IMR-90 (cell line): ENCODE results near the gene FBXW8. TPM values are rescaled to one million over a fixed set of nuclear protein-coding genes. Genes with fewer than 3 reads are reported as not detected.

Source experiments
- ATAC-seq: fragments of 200-7000 bp; cut with Tn5 transposase; 2 replicates; pipeline ENCODE4 v1.9.1; 2020; ENCODE audit warnings: low read depth, mild to moderate bottlenecking, moderate library complexity
- BruUV-seq: library from RNA; stranded (reverse); fragments of 400-500 nt; replicated peaks from 2 replicates; lab custom pipeline; 2021; lab: Mats Ljungman, UMichigan
- CTCF ChIA-PET: fragments of 300-600 bp; formaldehyde crosslinking; extraction: SDS; loops from one replicate; lab custom pipeline; 2021; ENCODE audit warnings: antibody characterized with exemption; lab: Yijun Ruan, JAX
- POLR2A ChIA-PET: fragments of 300-600 bp; sonication (Branson Sonifier 250); formaldehyde crosslinking; loops from one replicate; lab custom pipeline; 2022; ENCODE audit warnings: antibody characterized with exemption; ENCODE audit not compliant: unreplicated experiment; lab: Charles Lee
- DNase-seq: peaks from one replicate; pipeline ENCODE4 v3.0.0; 2013
- H2AFZ ChIP-seq: replicated peaks from 2 replicates; pipeline ENCODE3; 2013; ENCODE audit warnings: low read length, mild to moderate bottlenecking; ENCODE audit not compliant: poor library complexity
- H2AK5ac ChIP-seq: 2 replicates; pipeline ENCODE4 v1.6.1; 2013; ENCODE audit warnings: low read depth, low read length, inconsistent platforms
- H2AK9ac ChIP-seq: replicated peaks from 2 replicates; pipeline ENCODE3; 2013; ENCODE audit warnings: mild to moderate bottlenecking, low read depth, low read length, moderate library complexity; ENCODE audit not compliant: poor library complexity
- H2BK120ac ChIP-seq: 2 replicates; pipeline ENCODE4 v1.6.1; 2013; ENCODE audit warnings: low read depth, low read length, inconsistent platforms
- H2BK15ac ChIP-seq: 3 replicates; pipeline ENCODE4 v1.6.1; 2013; ENCODE audit warnings: low read depth, low read length, inconsistent platforms
- H2BK20ac ChIP-seq: 2 replicates; pipeline ENCODE4 v1.6.1; 2013; ENCODE audit warnings: low read depth, mild to moderate bottlenecking, inconsistent platforms, low read length, moderate library complexity
- H2BK5ac ChIP-seq: 2 replicates; pipeline ENCODE4 v1.6.1; 2013; ENCODE audit warnings: mild to moderate bottlenecking, low read depth, low read length, inconsistent platforms; ENCODE audit not compliant: poor library complexity, severe bottlenecking
- H3K14ac ChIP-seq: replicated peaks from 2 replicates; pipeline ENCODE4 v1.6.1; 2013; ENCODE audit warnings: low read depth, low read length, inconsistent platforms
- H3K18ac ChIP-seq: 2 replicates; pipeline ENCODE4 v1.6.1; 2013; ENCODE audit warnings: low read depth, low read length, control low read depth
- H3K23ac ChIP-seq: 2 replicates; pipeline ENCODE4 v1.6.1; 2013; ENCODE audit warnings: low read depth, low read length, inconsistent platforms
- H3K27ac ChIP-seq: 2 replicates; pipeline ENCODE4 v1.5.1; 2013; ENCODE audit warnings: mild to moderate bottlenecking, control low read depth, low read length; ENCODE audit not compliant: insufficient read depth
- H3K27me3 ChIP-seq: 2 replicates; pipeline ENCODE4 v1.6.1; 2013; ENCODE audit warnings: low read length; ENCODE audit not compliant: control insufficient read depth, insufficient read depth
- H3K36me3 ChIP-seq: 2 replicates; pipeline ENCODE4 v1.6.1; 2013; ENCODE audit warnings: low read length, mixed read lengths; ENCODE audit not compliant: control insufficient read depth, insufficient read depth
- H3K4ac ChIP-seq: 2 replicates; pipeline ENCODE4 v1.6.1; 2013; ENCODE audit warnings: low read depth, low read length, inconsistent platforms
- H3K4me1 ChIP-seq: 2 replicates; pipeline ENCODE4 v1.6.1; 2013; ENCODE audit warnings: low read length, mixed read lengths; ENCODE audit not compliant: control insufficient read depth, insufficient read depth
- H3K4me2 ChIP-seq: 2 replicates; pipeline ENCODE4 v1.6.1; 2013; ENCODE audit warnings: low read depth, mild to moderate bottlenecking, control low read depth, low read length, moderate library complexity
- H3K4me3 ChIP-seq: 2 replicates; pipeline ENCODE4 v1.5.1; 2013; ENCODE audit warnings: low read depth, mild to moderate bottlenecking, control low read depth, low read length, moderate library complexity; ENCODE audit not compliant: insufficient read depth
- H3K56ac ChIP-seq: 2 replicates; pipeline ENCODE4 v1.6.1; 2013; ENCODE audit warnings: low read length, inconsistent platforms; ENCODE audit not compliant: insufficient read depth; ENCODE audit errors: extremely low read depth
- H3K79me1 ChIP-seq, 2 experiments: 2 replicates each; pipeline ENCODE4 v1.6.1; 2013; ENCODE audit warnings: low read length in 2 of 2, inconsistent platforms in 1 of 2, low read depth in 1 of 2
- H3K9ac ChIP-seq: 2 replicates; pipeline ENCODE4 v1.6.1; 2013; ENCODE audit warnings: low read depth, low read length, control low read depth
- H3K9me1 ChIP-seq: 2 replicates; pipeline ENCODE4 v1.6.1; 2013; ENCODE audit warnings: low read length, inconsistent platforms; ENCODE audit not compliant: insufficient read depth
- H3K9me3 ChIP-seq: 2 replicates; pipeline ENCODE4 v1.6.1; 2013; ENCODE audit warnings: low read length; ENCODE audit not compliant: control insufficient read depth, insufficient read depth
- H4K20me1 ChIP-seq: 2 replicates; pipeline ENCODE4 v1.6.1; 2013; ENCODE audit warnings: low read length, inconsistent platforms; ENCODE audit not compliant: insufficient read depth
- H4K5ac ChIP-seq: 2 replicates; pipeline ENCODE4 v1.6.1; 2013; ENCODE audit warnings: mild to moderate bottlenecking, low read depth, low read length, control low read depth
- H4K8ac ChIP-seq, 2 experiments: 2 replicates each; pipeline ENCODE4 v1.6.1; 2013; ENCODE audit warnings: low read depth in 2 of 2, low read length in 2 of 2, control low read depth in 1 of 2, inconsistent platforms in 1 of 2
- H4K91ac ChIP-seq: 2 replicates; pipeline ENCODE4 v1.6.1; 2013; ENCODE audit warnings: low read depth, low read length, inconsistent platforms; ENCODE audit not compliant: insufficient read depth
- BHLHE40 ChIP-seq: fragments of 150-350 bp; IDR thresholded peaks from 2 replicates; pipeline ENCODE4 v1.6.1; 2016; ENCODE audit warnings: mild to moderate bottlenecking, low read depth, low read length
- CEBPB ChIP-seq: IDR thresholded peaks from 2 replicates; pipeline ENCODE4 v1.6.1; 2012; ENCODE audit warnings: low read depth, low read length, improper control_type of control experiment
- CHD1 ChIP-seq: IDR thresholded peaks from 2 replicates; pipeline ENCODE4 v1.6.1; 2012; ENCODE audit warnings: low read depth, low read length, improper control_type of control experiment
- FOS ChIP-seq: fragments of 150-350 bp; IDR thresholded peaks from 2 replicates; pipeline ENCODE4 v1.6.1; 2016; ENCODE audit warnings: low read depth, low read length
- MAFK ChIP-seq: IDR thresholded peaks from 2 replicates; pipeline ENCODE4 v1.6.1; 2012; ENCODE audit warnings: low read depth, low read length, improper control_type of control experiment
- MAZ ChIP-seq: IDR thresholded peaks from 2 replicates; pipeline ENCODE4 v1.6.1; 2012; ENCODE audit warnings: low read depth, mild to moderate bottlenecking, low read length, improper control_type of control experiment, moderate library complexity, borderline replicate concordance
- MXI1 ChIP-seq: IDR thresholded peaks from 2 replicates; pipeline ENCODE4 v1.6.1; 2012; ENCODE audit warnings: low read depth, mild to moderate bottlenecking, low read length, moderate library complexity, borderline replicate concordance
- POLR2A ChIP-seq: IDR thresholded peaks from 2 replicates; pipeline ENCODE4 v1.6.1; 2012; ENCODE audit warnings: mild to moderate bottlenecking, low read depth, low read length
- RAD21 ChIP-seq: IDR thresholded peaks from 2 replicates; pipeline ENCODE4 v1.6.1; 2012; ENCODE audit warnings: low read length, improper control_type of control experiment
- RCOR1 ChIP-seq: IDR thresholded peaks from 2 replicates; pipeline ENCODE4 v1.6.1; 2012; ENCODE audit warnings: mild to moderate bottlenecking, low read length, improper control_type of control experiment; ENCODE audit not compliant: insufficient replicate concordance
- RFX5 ChIP-seq: IDR thresholded peaks from 2 replicates; pipeline ENCODE4 v1.8.0; 2012; ENCODE audit warnings: low read depth, mild to moderate bottlenecking, low read length, moderate library complexity
- SMC3 ChIP-seq: fragments of 150-350 bp; IDR thresholded peaks from 2 replicates; pipeline ENCODE4 v1.6.1; 2016; ENCODE audit warnings: low read depth, mild to moderate bottlenecking, antibody characterized with exemption, low read length, moderate library complexity
- WGBS, 2 experiments: methylation state at CpG; one replicate each; pipeline versions ENCODE4 v1.1.5 to v1.1.7; 2013; ENCODE audit warnings: missing lambda C conversion rate in 2 of 2; ENCODE audit not compliant: insufficient read length in 1 of 2; ENCODE audit errors: extremely low coverage in 2 of 2; 5-methylcytosine and 5-hydroxymethylcytosine counted together
- dilution Hi-C: fragments of 300-500 bp; cut with HindIII; formaldehyde crosslinking; loops from one replicate; pipeline ENCODE4 v1.14.3; 2018; ENCODE audit warnings: low sequenced_read_pairs; ENCODE audit not compliant: unreplicated experiment
- in situ Hi-C: fragments of 300-500 bp; cut with MboI; formaldehyde crosslinking; loops from 3 replicates; pipeline ENCODE4 v1.14.3; 2019; ENCODE audit warnings: low sequenced_read_pairs, inconsistent platforms, mixed read lengths
- intact Hi-C: fragments of 100-400 bp; cut with micrococcal nuclease; formaldehyde crosslinking; loops from 2 replicates; pipeline ENCODE4 v1.10.0; 2022
- polyA plus RNA-seq, 3 experiments: library from polyadenylated mRNA; depleted of rRNA; stranded (reverse); fragments of >200 nt; gene quantifications; 2 replicates each; pipeline ENCODE4 v1.2.3, GENCODE V29; 2012; ENCODE audit warnings: low replicate concordance in 1 of 3
- total RNA-seq: library from RNA; depleted of rRNA; stranded (reverse); fragments of >200 nt; gene quantifications from 2 replicates; pipeline ENCODE4 v1.2.3, GENCODE V29; 2012
- TF ChIP-seq, protein P1 (sequence below): conservative IDR thresholded peaks from 2 replicates; pipeline ENCODE4 v1.5.1; 2012; ENCODE audit warnings: mild to moderate bottlenecking, low read depth, low read length, improper control_type of control experiment
- TF ChIP-seq, protein P2 (sequence below): fragments of 150-350 bp; IDR thresholded peaks from 2 replicates; pipeline ENCODE4 v1.6.1; 2016; ENCODE audit warnings: low read depth, mild to moderate bottlenecking, low read length, moderate library complexity, borderline replicate concordance

FBXW8 gene
- total and polyA plus RNA-seq, 2 of the 4 experiments (the other 2 are of a cell fraction) = 20.3 to 25.8 TPM

DNA sequence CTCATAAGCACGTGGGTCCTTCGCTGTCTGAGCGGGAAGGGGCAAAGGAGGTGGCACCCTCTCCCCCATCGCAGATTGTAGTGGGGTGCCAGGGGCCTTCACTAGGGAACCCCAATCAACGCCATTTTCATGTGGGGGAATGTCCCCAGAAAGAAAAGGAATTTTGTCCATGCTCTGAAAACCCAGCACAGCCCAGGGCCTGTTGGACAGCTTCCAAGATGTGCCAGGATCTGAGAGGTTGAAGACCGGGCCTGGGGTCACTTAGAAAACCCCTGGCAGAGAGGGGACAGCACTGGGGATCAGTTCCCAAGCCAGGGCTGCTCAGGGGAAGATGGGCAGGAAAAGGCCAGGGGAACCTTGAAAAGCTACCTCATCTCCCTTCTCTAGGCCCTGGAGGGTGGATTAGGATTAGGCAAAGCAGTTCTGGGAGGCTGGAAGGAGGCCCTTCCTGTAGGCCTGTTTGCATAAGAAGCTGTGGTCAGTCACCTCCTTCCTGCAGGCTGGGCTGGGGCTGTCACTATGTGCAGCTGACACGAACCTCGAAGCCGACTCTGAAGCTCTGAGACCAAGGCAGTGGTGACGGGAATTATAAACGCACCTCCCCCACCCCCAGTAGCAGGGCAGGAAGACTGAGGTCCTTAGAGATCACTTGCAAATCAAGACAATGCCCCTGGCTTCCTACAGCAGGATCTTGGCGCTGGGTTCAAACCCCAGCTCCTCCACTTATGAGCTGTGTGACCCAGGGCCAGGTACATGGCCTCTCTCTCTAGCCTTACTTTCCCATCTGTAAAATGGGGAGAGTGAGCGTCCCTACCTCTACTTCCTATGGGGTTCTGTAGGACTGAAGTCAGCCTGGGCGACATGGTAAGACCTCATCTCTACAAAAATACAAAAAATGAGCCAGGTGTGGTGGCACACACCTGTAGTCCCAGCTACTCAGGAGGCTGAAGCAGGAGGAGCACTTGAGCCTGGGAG is 159.5 kb downstream of the FBXW8 start:
- H3K27ac ChIP-seq = no peak overlapping the region
- 40% methylated on average over 1 of the region's 14 CpGs; no CpG with 5 or more reads in 1 of the 2 experiments for WGBS, 2 experiments
- H2BK5ac ChIP-seq = no peak overlapping the region
- ChIA-PET POLR2A (no interaction called here), CTCF (no interaction called here)
- no peak overlapping the region for H2AK9ac ChIP-seq
- H2BK120ac ChIP-seq = no peak overlapping the region
- H3K4ac ChIP-seq = no peak overlapping the region
- H3K4me1 ChIP-seq = no peaks in the 10 kb centered on the region
- TF ChIP-seq MAFK (no peak), RCOR1 (no peak), SMC3 (no peak), RAD21 (no peak), CEBPB (no peak), RFX5 (no peak), BHLHE40 (no peak), FOS (no peak), MXI1 (no peak), MAZ (no peak), CHD1 (no peak), POLR2A (no peak)
- TF ChIP-seq, protein P1, sequence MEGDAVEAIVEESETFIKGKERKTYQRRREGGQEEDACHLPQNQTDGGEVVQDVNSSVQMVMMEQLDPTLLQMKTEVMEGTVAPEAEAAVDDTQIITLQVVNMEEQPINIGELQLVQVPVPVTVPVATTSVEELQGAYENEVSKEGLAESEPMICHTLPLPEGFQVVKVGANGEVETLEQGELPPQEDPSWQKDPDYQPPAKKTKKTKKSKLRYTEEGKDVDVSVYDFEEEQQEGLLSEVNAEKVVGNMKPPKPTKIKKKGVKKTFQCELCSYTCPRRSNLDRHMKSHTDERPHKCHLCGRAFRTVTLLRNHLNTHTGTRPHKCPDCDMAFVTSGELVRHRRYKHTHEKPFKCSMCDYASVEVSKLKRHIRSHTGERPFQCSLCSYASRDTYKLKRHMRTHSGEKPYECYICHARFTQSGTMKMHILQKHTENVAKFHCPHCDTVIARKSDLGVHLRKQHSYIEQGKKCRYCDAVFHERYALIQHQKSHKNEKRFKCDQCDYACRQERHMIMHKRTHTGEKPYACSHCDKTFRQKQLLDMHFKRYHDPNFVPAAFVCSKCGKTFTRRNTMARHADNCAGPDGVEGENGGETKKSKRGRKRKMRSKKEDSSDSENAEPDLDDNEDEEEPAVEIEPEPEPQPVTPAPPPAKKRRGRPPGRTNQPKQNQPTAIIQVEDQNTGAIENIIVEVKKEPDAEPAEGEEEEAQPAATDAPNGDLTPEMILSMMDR = no peak
- TF ChIP-seq, protein P2, sequence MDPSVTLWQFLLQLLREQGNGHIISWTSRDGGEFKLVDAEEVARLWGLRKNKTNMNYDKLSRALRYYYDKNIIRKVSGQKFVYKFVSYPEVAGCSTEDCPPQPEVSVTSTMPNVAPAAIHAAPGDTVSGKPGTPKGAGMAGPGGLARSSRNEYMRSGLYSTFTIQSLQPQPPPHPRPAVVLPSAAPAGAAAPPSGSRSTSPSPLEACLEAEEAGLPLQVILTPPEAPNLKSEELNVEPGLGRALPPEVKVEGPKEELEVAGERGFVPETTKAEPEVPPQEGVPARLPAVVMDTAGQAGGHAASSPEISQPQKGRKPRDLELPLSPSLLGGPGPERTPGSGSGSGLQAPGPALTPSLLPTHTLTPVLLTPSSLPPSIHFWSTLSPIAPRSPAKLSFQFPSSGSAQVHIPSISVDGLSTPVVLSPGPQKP = no peak
- no peak overlapping the region for H2AFZ ChIP-seq
- BruUV-seq = no TSS peak
- ATAC-seq = no peak
- intact Hi-C loops = no loop called here
- H3K36me3 ChIP-seq = no peaks in the 10 kb centered on the region
- H3K4me3 ChIP-seq = no peak overlapping the region
- no peak overlapping the region for H3K23ac ChIP-seq
- H4K20me1 ChIP-seq = no peaks in the 10 kb centered on the region
- H3K27me3 ChIP-seq = peaks cover 13% of the 10 kb centered on the region
- no peak for DNase-seq
- H3K56ac ChIP-seq = no peak overlapping the region
- no peaks in the 10 kb centered on the region for H3K9me3 ChIP-seq
- dilution Hi-C loops = no loop called here
- H4K8ac ChIP-seq = no peak overlapping the region
- no peak overlapping the region for H3K4me2 ChIP-seq
- no peak overlapping the region; the same call in 1 of the 2 replicates for H3K9ac ChIP-seq
- no peak overlapping the region for H3K18ac ChIP-seq
- in situ Hi-C loops = no loop called here
- no peaks in the 10 kb centered on the region for H3K9me1 ChIP-seq
- H4K91ac ChIP-seq = no peak overlapping the region
- no peak overlapping the region for H2BK15ac ChIP-seq
- no peak overlapping the region for H3K14ac ChIP-seq
- no peak overlapping the region for H2AK5ac ChIP-seq
- no peaks in the 10 kb centered on the region for H3K79me1 ChIP-seq
- H2BK20ac ChIP-seq = no peak overlapping the region
- H4K5ac ChIP-seq = no peak overlapping the region
